ENCODE data around the gene MYO6. TPM values are rescaled to one million over a fixed set of nuclear protein-coding genes. Genes with fewer than 3 reads are reported as not detected.

The MYO6 gene
- total RNA-seq, 1 experiment from 2014 or later, result 44.1 TPM

DNA sequence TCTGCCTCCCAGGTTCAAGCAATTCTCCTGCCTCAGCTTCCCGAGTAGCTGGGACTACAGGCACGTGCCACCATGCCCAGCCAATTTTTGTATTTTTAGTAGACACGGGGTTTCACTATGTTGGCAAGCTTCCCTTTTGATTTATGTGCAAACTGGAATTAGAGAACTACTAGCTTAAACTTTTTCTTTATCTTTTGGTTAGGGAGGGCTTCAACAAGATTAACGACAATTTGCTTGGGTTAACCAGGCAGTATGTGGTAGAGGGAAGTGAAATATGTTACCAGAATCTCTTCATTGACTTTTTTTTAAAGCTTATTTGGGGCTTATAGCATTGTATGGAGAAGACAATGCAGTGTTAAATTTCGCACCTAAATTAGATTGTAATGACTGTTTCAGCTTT, 9.0 kb downstream of the MYO6 start:
- ChIA-PET CTCF (no interaction called here), POLR2A (no interaction called here), RAD21 (ENCODE audit: low non-redundant PET in 1 of 2, low total read pairs in 2 of 2, uncharacterized antibody in 2 of 2, unreplicated experiment in 2 of 2) (no interaction called here)
- H3K4me2 ChIP-seq (ENCODE audit: low read length), result no peak overlapping the region
- no peak overlapping the region for H3K4me3 ChIP-seq (replicated peaks in 1 of 2; ENCODE audit: low read depth in 1 of 2, low read length in 2 of 2)
- no peak overlapping the region for H2AFZ ChIP-seq (ENCODE audit: low read depth, low read length, poor library complexity, severe bottlenecking)
- no peaks in the 10 kb centered on the region for H3K9me3 ChIP-seq (ENCODE audit: control insufficient read depth in 1 of 2, insufficient read depth in 1 of 2, low read depth in 1 of 2, low read length in 2 of 2)
- peaks cover 88% of the 10 kb centered on the region for H3K79me2 ChIP-seq (ENCODE audit: insufficient read depth, low read length)
- DNase-seq (ENCODE audit: low read depth, low spot score), result no peak
- H3K36me3 ChIP-seq (ENCODE audit: control insufficient read depth in 1 of 2, insufficient read depth in 2 of 2, low read length in 2 of 2), result no peaks in the 10 kb centered on the region
- TF ChIP-seq EZH2 (IDR thresholded peaks at IDR 0.05), result no peak
- TF ChIP-seq, protein P1, sequence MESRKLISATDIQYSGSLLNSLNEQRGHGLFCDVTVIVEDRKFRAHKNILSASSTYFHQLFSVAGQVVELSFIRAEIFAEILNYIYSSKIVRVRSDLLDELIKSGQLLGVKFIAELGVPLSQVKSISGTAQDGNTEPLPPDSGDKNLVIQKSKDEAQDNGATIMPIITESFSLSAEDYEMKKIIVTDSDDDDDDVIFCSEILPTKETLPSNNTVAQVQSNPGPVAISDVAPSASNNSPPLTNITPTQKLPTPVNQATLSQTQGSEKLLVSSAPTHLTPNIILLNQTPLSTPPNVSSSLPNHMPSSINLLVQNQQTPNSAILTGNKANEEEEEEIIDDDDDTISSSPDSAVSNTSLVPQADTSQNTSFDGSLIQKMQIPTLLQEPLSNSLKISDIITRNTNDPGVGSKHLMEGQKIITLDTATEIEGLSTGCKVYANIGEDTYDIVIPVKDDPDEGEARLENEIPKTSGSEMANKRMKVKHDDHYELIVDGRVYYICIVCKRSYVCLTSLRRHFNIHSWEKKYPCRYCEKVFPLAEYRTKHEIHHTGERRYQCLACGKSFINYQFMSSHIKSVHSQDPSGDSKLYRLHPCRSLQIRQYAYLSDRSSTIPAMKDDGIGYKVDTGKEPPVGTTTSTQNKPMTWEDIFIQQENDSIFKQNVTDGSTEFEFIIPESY (IDR thresholded peaks at IDR 0.05; ENCODE audit: extremely low read depth, insufficient replicate concordance, low read length), result no peak
- TF ChIP-seq REST (IDR thresholded peaks at IDR 0.05; ENCODE audit: low read depth), result no peak
- no peak for TF ChIP-seq CBX3 (IDR thresholded peaks at IDR 0.05; ENCODE audit: low read depth)
- TF ChIP-seq TCF7L2 (IDR thresholded peaks at IDR 0.05; ENCODE audit: borderline replicate concordance, extremely low read depth, insufficient read depth, insufficient read length), result no peak
- no peak for TF ChIP-seq CEBPB (IDR thresholded peaks at IDR 0.05; ENCODE audit: low read depth)
- TF ChIP-seq POLR2A (IDR thresholded peaks at IDR 0.05; ENCODE audit: borderline replicate concordance, extremely low read depth, insufficient read depth, insufficient read length), result no peak
- TF ChIP-seq RAD21 (IDR thresholded peaks at IDR 0.05; ENCODE audit: low read depth), result no peak
- no peak for TF ChIP-seq MAX (IDR thresholded peaks at IDR 0.05)
- TF ChIP-seq POLR2AphosphoS5 (IDR thresholded peaks at IDR 0.05; ENCODE audit: low read depth, low read length), result no peak
- no peak for TF ChIP-seq SRF (IDR thresholded peaks at IDR 0.05; ENCODE audit: low read depth)
- H3K27ac ChIP-seq (ENCODE audit: low read depth, low read length), result no peak overlapping the region
- no peak overlapping the region for H3K9ac ChIP-seq (ENCODE audit: low read length)
- BruUV-seq (replicated peaks), result no TSS peak
- no peaks in the 10 kb centered on the region for H3K27me3 ChIP-seq (ENCODE audit: insufficient read depth, low read length)
- H4K20me1 ChIP-seq (ENCODE audit: insufficient read depth), result no peaks in the 10 kb centered on the region
- ATAC-seq, result no peak
- intact Hi-C loops (cut with micrococcal nuclease), result no loop called here
- peaks cover 8 to 19% of the 10 kb centered on the region in 2 experiments for H3K4me1 ChIP-seq (ENCODE audit: control insufficient read depth in 1 of 2, insufficient read depth in 2 of 2, low read length in 2 of 2)
- no peaks in the 10 kb centered on the region for H3K9me2 ChIP-seq (ENCODE audit: insufficient read depth)

Measured in HCT116 (cell line).